SJSA1 (cell line): ENCODE results near the gene DYNLL2. TPM values are rescaled to one million over a fixed set of nuclear protein-coding genes. Genes with fewer than 3 reads are reported as not detected.
"Not testable (repeated sequence)": the region's sequence is repeated elsewhere in the genome, so short reads cannot be mapped to it uniquely, and the experiment has no call there.

Source experiments
- DNase-seq, 2 experiments: peaks; one replicate each; pipeline ENCODE4 v3.0.0-alpha.2; 2015 to 2020; ENCODE audit warnings: low spot score in 2 of 2, low read depth in 1 of 2
- H3K27ac ChIP-seq: fragments of 250-450 bp; sonication (Bioruptor Pico); 2 replicates; pipeline ENCODE4 v1.5.1; 2020; ENCODE audit warnings: mild to moderate bottlenecking, moderate library complexity
- H3K27me3 ChIP-seq: fragments of 250-450 bp; sonication (Bioruptor Pico); replicated peaks from 2 replicates; pipeline ENCODE4 v1.5.1; 2020; ENCODE audit warnings: mild to moderate bottlenecking, moderate library complexity
- H3K36me3 ChIP-seq: fragments of 250-450 bp; sonication (Bioruptor Pico); 2 replicates; pipeline ENCODE4 v1.5.1; 2020; ENCODE audit warnings: mild to moderate bottlenecking
- H3K4me1 ChIP-seq: fragments of 250-450 bp; sonication (Bioruptor Pico); replicated peaks from 2 replicates; pipeline ENCODE4 v1.6.1; 2021; ENCODE audit warnings: mild to moderate bottlenecking
- H3K4me3 ChIP-seq: fragments of 250-450 bp; sonication (Bioruptor Pico); 2 replicates; pipeline ENCODE4 v1.5.1; 2020; ENCODE audit warnings: mild to moderate bottlenecking
- H3K9me3 ChIP-seq: fragments of 250-450 bp; sonication (Bioruptor Pico); replicated peaks from 2 replicates; pipeline ENCODE4 v1.5.1; 2020; ENCODE audit warnings: mild to moderate bottlenecking
- total RNA-seq: library from RNA; depleted of rRNA; stranded (reverse); fragments of >200 nt; shearing (Covaris generic); gene quantifications from 2 replicates; pipeline ENCODE4 v1.2.3, GENCODE V29; 2014; rRNA removed

DYNLL2 gene
- 15.5 and 21.5 TPM in 2 replicates for total RNA-seq

GRCh38 chr17:58082870-58083490, at the start of gene DYNLL2:
Gene DYNLL2, plus strand, starts transcription at chr17:58083419. Its CDS starts 3,672 bp downstream, at chr17:58087091.
- Histone ChIP-seq H3K27me3 (peaks cover 4% of the 10 kb centered on the region), H3K36me3 (peaks cover 51% of the 10 kb centered on the region), H3K4me1 (peaks cover 20% of the 10 kb centered on the region), H3K27ac (peak within 1 kb of the TSS; percentile 73), H3K9me3 (peaks cover 8% of the 10 kb centered on the region), H3K4me3 (peak within 1 kb of the TSS; percentile 100)
- DNase-seq: peak; percentile 83 to 99

- Histone ChIP-seq H3K4me3 (no peak overlapping the region), H3K36me3 (no peaks in the 10 kb centered on the region), H3K27ac (no peak overlapping the region), H3K9me3 (no peaks in the 10 kb centered on the region), H3K4me1 (0 out of 2 replicates have a peak, but pooled peaks cover 3% of the 10 kb centered on the region), H3K27me3 (peaks cover 50% of the 10 kb centered on the region)
- DNase-seq: no peak
These were observed 43.2 kb upstream of the DYNLL2 start for GRCh38 chr17:58039975-58040374.

GRCh38 chr17:58040386-58040785, 42.8 kb upstream of the DYNLL2 start:
- Histone ChIP-seq H3K27me3 (peaks cover 46% of the 10 kb centered on the region), H3K4me1 (0 out of 2 replicates have a peak, but pooled peaks cover 3% of the 10 kb centered on the region), H3K9me3 (no peaks in the 10 kb centered on the region), H3K36me3 (no peaks in the 10 kb centered on the region), H3K27ac (no peak overlapping the region), H3K4me3 (no peak overlapping the region)
- no peak for DNase-seq

GRCh38 chr17:58041161-58041560, 42.1 kb upstream of the DYNLL2 start:
- Histone ChIP-seq H3K27me3 (peaks cover 41% of the 10 kb centered on the region), H3K4me3 (no peak overlapping the region), H3K9me3 (no peaks in the 10 kb centered on the region), H3K36me3 (no peaks in the 10 kb centered on the region), H3K27ac (no peak overlapping the region), H3K4me1 (0 out of 2 replicates have a peak, but pooled peaks cover 3% of the 10 kb centered on the region)
- no peak for DNase-seq

GRCh38 chr17:58043221-58044181, 39.7 kb upstream of the DYNLL2 start:
- Histone ChIP-seq H3K36me3 (no peaks in the 10 kb centered on the region), H3K4me1 (0 out of 2 replicates have a peak, but pooled peaks cover 3% of the 10 kb centered on the region), H3K27me3 (peaks cover 50% of the 10 kb centered on the region), H3K4me3 (no peak overlapping the region), H3K27ac (no peak overlapping the region), H3K9me3 (no peaks in the 10 kb centered on the region)
- DNase-seq: no peak

GRCh38 chr17:58044256-58044655, 39.0 kb upstream of the DYNLL2 start:
- H3K9me3 ChIP-seq, H3K36me3 ChIP-seq, H3K4me1 ChIP-seq, H3K4me3 ChIP-seq, H3K27ac ChIP-seq, DNase-seq: not testable (repeated sequence)
- peaks cover 51% of the 10 kb centered on the region for H3K27me3 ChIP-seq

GRCh38 chr17:58046239-58047094, 36.8 kb upstream of the DYNLL2 start:
- Histone ChIP-seq H3K27me3 (peaks cover 49% of the 10 kb centered on the region), H3K4me3 (no peak overlapping the region), H3K9me3 (no peaks in the 10 kb centered on the region), H3K27ac (no peak overlapping the region), H3K36me3 (no peaks in the 10 kb centered on the region), H3K4me1 (0 out of 2 replicates have a peak, but pooled peaks cover 3% of the 10 kb centered on the region)
- no peak for DNase-seq

- H3K4me3 ChIP-seq: no peak overlapping the region
- H3K27ac ChIP-seq: no peak overlapping the region
- DNase-seq: no peak
- no peaks in the 10 kb centered on the region for H3K9me3 ChIP-seq
- no peaks in the 10 kb centered on the region for H3K36me3 ChIP-seq
- 0 out of 2 replicates have a peak, but pooled peaks cover 3% of the 10 kb centered on the region for H3K4me1 ChIP-seq
- H3K27me3 ChIP-seq: peaks cover 46% of the 10 kb centered on the region
These were observed 35.7 kb upstream of the DYNLL2 start for GRCh38 chr17:58047376-58048150.

- Histone ChIP-seq H3K9me3 (no peaks in the 10 kb centered on the region), H3K27ac (no peak overlapping the region), H3K36me3 (no peaks in the 10 kb centered on the region), H3K4me3 (no peak overlapping the region), H3K4me1 (0 out of 2 replicates have a peak, but pooled peaks cover 3% of the 10 kb centered on the region), H3K27me3 (peaks cover 48% of the 10 kb centered on the region)
- no peak for DNase-seq
These were observed 33.7 kb upstream of the DYNLL2 start for GRCh38 chr17:58049533-58049932.

- no peak overlapping the region for H3K4me3 ChIP-seq
- no peak overlapping the region for H3K27ac ChIP-seq
- H3K27me3 ChIP-seq: peaks cover 52% of the 10 kb centered on the region
- H3K4me1 ChIP-seq: no peaks in the 10 kb centered on the region
- no peak for DNase-seq
- no peaks in the 10 kb centered on the region for H3K9me3 ChIP-seq
- H3K36me3 ChIP-seq: no peaks in the 10 kb centered on the region
These were observed 32.3 kb upstream of the DYNLL2 start for GRCh38 chr17:58050966-58051365.

- no peak overlapping the region for H3K27ac ChIP-seq
- peaks cover 52% of the 10 kb centered on the region for H3K27me3 ChIP-seq
- no peak for DNase-seq
- H3K4me3 ChIP-seq: no peak overlapping the region
- H3K4me1 ChIP-seq: no peaks in the 10 kb centered on the region
- H3K36me3 ChIP-seq: no peaks in the 10 kb centered on the region
- H3K9me3 ChIP-seq: no peaks in the 10 kb centered on the region
These were observed 31.8 kb upstream of the DYNLL2 start for GRCh38 chr17:58051468-58051867.

GRCh38 chr17:58052407-58052806, 30.8 kb upstream of the DYNLL2 start:
- no peak overlapping the region for H3K27ac ChIP-seq
- no peak for DNase-seq
- peaks cover 42% of the 10 kb centered on the region for H3K27me3 ChIP-seq
- no peaks in the 10 kb centered on the region for H3K9me3 ChIP-seq
- H3K4me1 ChIP-seq: no peaks in the 10 kb centered on the region
- no peaks in the 10 kb centered on the region for H3K36me3 ChIP-seq
- no peak overlapping the region for H3K4me3 ChIP-seq
